ENCODE results near the gene DGUOK.

The DGUOK gene

GRCh38 chr2:73998451-73998850, 71.8 kb downstream of the DGUOK start:
- DNase-seq (ENCODE audit: low read depth): no peak

GRCh38 chr2:73998933-73999332, 72.3 kb downstream of the DGUOK start:
- no peak for DNase-seq (ENCODE audit: low read depth)

- DNase-seq (ENCODE audit: low read depth): no peak
These were observed 73.4 kb downstream of the DGUOK start for GRCh38 chr2:73999881-74000597.

DNA sequence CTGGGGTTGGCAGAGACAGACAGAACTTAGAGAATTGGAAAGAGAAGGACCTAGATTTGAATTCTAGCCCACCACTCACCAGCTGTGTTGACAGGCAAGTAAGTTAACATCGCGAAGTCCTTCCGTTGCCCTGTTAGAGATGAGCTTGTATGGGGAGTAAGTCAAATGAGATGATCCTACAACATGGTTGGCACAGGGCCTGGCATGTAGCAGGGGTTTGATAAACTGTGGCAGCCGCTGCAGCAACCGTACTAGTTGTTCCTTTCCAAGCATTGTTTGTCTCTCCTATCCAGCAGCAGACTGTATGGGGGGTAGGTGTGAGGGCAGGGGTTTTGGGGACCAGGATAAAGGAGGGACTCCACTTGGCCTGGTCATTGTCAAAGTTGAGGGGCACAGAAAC, 74.0 kb downstream of the DGUOK start:
- no peak for DNase-seq (ENCODE audit: low read depth)

GRCh38 chr2:74001121-74001520, 74.4 kb downstream of the DGUOK start:
- no peak for DNase-seq (ENCODE audit: low read depth)

DNA sequence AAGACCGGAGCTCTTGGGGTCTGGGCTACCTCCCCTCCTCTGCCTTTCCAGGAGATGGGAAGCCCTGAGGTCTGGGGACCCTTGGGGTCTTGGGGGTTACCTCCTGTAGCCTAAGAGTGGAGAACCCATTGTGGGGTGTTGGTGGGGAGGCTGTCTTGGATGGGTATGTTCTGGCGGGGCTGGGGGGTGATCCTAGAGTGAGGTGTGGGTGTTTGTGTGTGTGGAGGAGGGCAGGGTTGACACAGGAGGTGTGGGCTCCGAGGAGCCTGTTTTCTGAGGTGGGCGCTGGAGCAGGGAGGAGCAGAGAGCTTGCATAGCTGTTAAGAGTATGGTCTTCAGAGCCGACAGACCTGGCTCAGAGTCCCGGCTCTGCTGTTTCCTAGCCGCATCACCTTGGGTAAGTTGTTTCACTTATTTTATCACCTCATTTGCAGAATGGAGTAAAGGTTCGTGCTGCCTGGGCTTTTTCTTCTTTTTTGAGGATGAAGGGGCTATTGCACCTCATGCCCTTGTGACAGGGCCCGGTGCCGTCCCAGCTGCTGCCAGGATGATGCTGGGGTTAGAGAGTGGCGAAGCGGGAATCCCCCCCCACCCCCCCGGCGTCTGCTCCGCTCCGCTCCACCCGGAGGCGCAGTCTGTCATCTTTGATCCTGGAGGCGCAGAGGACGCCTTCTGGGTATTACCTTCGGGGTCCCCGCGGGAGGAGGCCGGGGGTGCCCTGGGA, 75.3 kb downstream of the DGUOK start:
- no peak for DNase-seq (ENCODE audit: low read depth)

DNA sequence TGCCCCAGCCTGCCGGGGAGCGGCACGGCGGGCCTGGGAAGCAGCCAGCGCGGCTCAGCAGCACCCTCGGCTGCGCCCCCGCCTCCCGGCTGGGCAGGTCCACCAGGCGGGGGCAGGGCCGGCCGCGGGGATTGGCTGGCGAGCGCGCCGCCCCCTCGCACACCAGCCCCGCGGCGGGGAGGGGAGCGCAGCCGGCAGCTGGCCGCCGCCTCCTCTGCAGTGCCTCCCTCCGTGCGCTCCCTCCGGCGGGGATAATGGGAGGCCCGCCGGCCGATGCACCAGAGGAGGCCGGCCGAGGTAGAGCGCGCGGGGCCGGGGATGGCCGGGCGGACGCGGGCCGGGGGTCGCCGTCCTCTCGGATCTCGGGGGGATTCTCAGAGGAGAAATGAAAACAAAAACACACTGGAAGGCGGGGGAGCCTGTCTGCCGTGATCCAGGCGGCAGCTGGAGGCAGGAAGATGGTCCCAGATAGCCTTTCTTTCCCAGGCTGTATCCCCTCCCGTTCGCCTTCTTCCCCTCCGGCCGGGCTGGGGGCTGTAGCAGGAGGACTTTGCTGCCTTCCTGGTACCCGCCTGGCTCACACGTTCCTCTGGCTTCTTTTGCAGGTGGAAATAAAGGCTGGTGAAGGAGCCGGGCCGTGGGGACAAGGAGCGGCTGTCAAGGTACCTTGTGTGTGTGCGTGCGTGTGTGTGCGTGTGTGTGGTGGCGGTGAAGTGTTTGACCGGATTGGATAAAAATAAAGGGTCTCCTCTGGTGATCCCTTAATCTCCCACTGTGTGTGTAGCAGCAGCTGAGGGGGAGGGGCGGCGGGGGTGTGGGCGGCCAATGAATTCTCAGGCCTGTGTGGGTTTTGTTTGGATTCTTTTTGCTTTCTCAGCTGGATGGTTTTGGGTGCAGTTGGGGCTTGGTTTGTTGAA, 76.1 kb downstream of the DGUOK start:
- DNase-seq (ENCODE audit: low read depth): peak; percentile 68

GRCh38 chr2:74003494-74004211, 77.0 kb downstream of the DGUOK start:
- DNase-seq (ENCODE audit: low read depth): peak; percentile 63

- no peak for DNase-seq (ENCODE audit: low read depth)
These were observed 77.8 kb downstream of the DGUOK start for GRCh38 chr2:74004212-74005182.

- DNase-seq (ENCODE audit: low read depth): no peak
These were observed 79.1 kb downstream of the DGUOK start for GRCh38 chr2:74005786-74006185.

- no peak for DNase-seq (ENCODE audit: low read depth)
These were observed 79.8 kb downstream of the DGUOK start for GRCh38 chr2:74006459-74006858.

DNA sequence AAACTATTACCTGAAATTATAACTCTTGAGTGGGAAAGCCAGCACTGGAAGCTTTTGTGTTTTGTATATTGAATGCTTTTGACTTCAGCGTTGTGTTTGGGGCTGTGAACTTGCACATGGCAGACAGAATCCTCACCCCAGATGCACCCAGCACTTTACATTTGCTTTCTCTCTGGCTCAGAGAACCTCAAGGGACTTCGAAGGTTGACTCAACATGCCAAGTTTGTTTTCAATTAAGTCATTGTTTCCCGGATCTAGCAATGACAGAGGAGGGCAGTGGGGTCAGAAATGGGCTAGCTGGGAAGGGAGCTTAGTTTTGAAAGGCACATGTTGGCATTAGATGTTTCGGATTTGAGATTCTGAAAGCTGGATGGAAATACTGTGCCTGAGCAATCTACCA, 80.4 kb downstream of the DGUOK start:
- peak; percentile 58 for DNase-seq (ENCODE audit: low read depth)

GRCh38 chr2:74007711-74008110, 81.0 kb downstream of the DGUOK start:
- no peak for DNase-seq (ENCODE audit: low read depth)
